Measurements from ENCODE around the gene ATMIN. TPM values are rescaled to one million over a fixed set of nuclear protein-coding genes. Genes with fewer than 3 reads are reported as not detected.

Gene ATMIN
- total and polyA plus RNA-seq, 2 of the 13 experiments (the other 11 are each of a cell fraction or from before 2014, with no cell fraction given), result 34.6 to 60.4 TPM

GRCh38 chr16:81006211-81006812 is 29.3 kb upstream of the ATMIN start (continued):
- TF ChIP-seq SNAPC4 (CRISPR knock-in tag; IDR thresholded peaks at IDR 0.05) (no peak), ZFP90 (CRISPR knock-in tag; IDR thresholded peaks at IDR 0.05; ENCODE audit: borderline replicate concordance) (0 out of 2 replicates have a peak, but pooled peaks have one; percentile 5), CBX5 (CRISPR knock-in tag; IDR thresholded peaks at IDR 0.05; ENCODE audit: borderline replicate concordance) (peak; percentile 36; the same call in 1 of the 2 replicates), ZNF121 (CRISPR knock-in tag; IDR thresholded peaks at IDR 0.05) (peak; percentile 35; the same call in 1 of the 2 replicates), ZNF543 (CRISPR knock-in tag; IDR thresholded peaks at IDR 0.05) (0 out of 2 replicates have a peak, but pooled peaks have one; percentile 81), ZNF558 (CRISPR knock-in tag; IDR thresholded peaks at IDR 0.05; ENCODE audit: borderline replicate concordance) (peak; percentile 76; the same call in 1 of the 2 replicates), ZNF430 (CRISPR knock-in tag; IDR thresholded peaks at IDR 0.05) (no peak), ZNF790 (CRISPR knock-in tag; IDR thresholded peaks at IDR 0.05; ENCODE audit: borderline replicate concordance) (0 out of 2 replicates have a peak, but pooled peaks have one; percentile 71), ZNF207 (IDR thresholded peaks at IDR 0.05; ENCODE audit: borderline replicate concordance) (no peak), ZNF777 (CRISPR knock-in tag; IDR thresholded peaks at IDR 0.05) (peak; percentile 97), ZBED4 (CRISPR knock-in tag; IDR thresholded peaks at IDR 0.05; ENCODE audit: borderline replicate concordance) (peak; percentile 47; the same call in 1 of the 2 replicates), ZNF530 (CRISPR knock-in tag; IDR thresholded peaks at IDR 0.05; ENCODE audit: low read depth) (no peak), KLF9 (CRISPR knock-in tag; IDR thresholded peaks at IDR 0.05; ENCODE audit: low read depth) (0 out of 2 replicates have a peak, but pooled peaks have one; percentile 24), ZNF773 (CRISPR knock-in tag; IDR thresholded peaks at IDR 0.05; ENCODE audit: borderline replicate concordance) (0 out of 2 replicates have a peak, but pooled peaks have one; percentile 66), ZBTB7B (CRISPR knock-in tag; IDR thresholded peaks at IDR 0.05) (peak; percentile 49; the same call in 1 of the 2 replicates), ZNF160 (CRISPR knock-in tag; IDR thresholded peaks at IDR 0.05) (peak; percentile 86; the same call in 1 of the 2 replicates), HNRNPLL (IDR thresholded peaks at IDR 0.05; ENCODE audit: low read depth, low read length, poor library complexity, severe bottlenecking) (peak; percentile 16), ZNF124 (CRISPR knock-in tag; IDR thresholded peaks at IDR 0.05) (peak; percentile 79; the same call in 1 of the 2 replicates), HDAC2 (CRISPR knock-in tag; IDR thresholded peaks at IDR 0.05) (peak; percentile 44), ZNF337 (CRISPR knock-in tag; IDR thresholded peaks at IDR 0.05; ENCODE audit: borderline replicate concordance, low read depth) (0 out of 2 replicates have a peak, but pooled peaks have one; percentile 36)
- TF ChIP-seq, protein P1, sequence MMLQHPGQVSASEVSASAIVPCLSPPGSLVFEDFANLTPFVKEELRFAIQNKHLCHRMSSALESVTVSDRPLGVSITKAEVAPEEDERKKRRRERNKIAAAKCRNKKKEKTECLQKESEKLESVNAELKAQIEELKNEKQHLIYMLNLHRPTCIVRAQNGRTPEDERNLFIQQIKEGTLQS (CRISPR knock-in tag; IDR thresholded peaks at IDR 0.05), result 0 out of 2 replicates have a peak, but pooled peaks have one; percentile 12
